H9 (cell line): ENCODE results near the gene CCDC85B. TPM values are rescaled to one million over a fixed set of nuclear protein-coding genes. Genes with fewer than 3 reads are reported as not detected.

ENCODE experiments used
- DNase-seq: peaks from one replicate; pipeline ENCODE4 v3.0.0-alpha.2; 2017
- H2AFZ ChIP-seq: one replicate; pipeline ENCODE4 v1.6.1; 2013; ENCODE audit warnings: mild to moderate bottlenecking, low read length, control low read depth, moderate library complexity
- H2AK5ac ChIP-seq: 2 replicates; pipeline ENCODE4 v1.6.1; 2013; ENCODE audit warnings: low read length, control low read depth, mixed read lengths; ENCODE audit not compliant: insufficient read length
- H2BK120ac ChIP-seq: one replicate; pipeline ENCODE4 v1.6.1; 2013; ENCODE audit warnings: low read depth, mild to moderate bottlenecking, low read length, control low read depth, inconsistent platforms; ENCODE audit not compliant: poor library complexity, severe bottlenecking
- H2BK12ac ChIP-seq: 2 replicates; pipeline ENCODE4 v1.6.1; 2013; ENCODE audit warnings: low read length, control low read depth, mixed read lengths, low read depth; ENCODE audit not compliant: insufficient read length
- H2BK15ac ChIP-seq: 2 replicates; pipeline ENCODE4 v1.6.1; 2013; ENCODE audit warnings: low read depth, low read length, control low read depth
- H2BK20ac ChIP-seq: one replicate; pipeline ENCODE4 v1.6.1; 2013; ENCODE audit warnings: low read depth, mild to moderate bottlenecking, low read length, control low read depth, inconsistent platforms; ENCODE audit not compliant: poor library complexity, severe bottlenecking
- H2BK5ac ChIP-seq: 2 replicates; pipeline ENCODE4 v1.6.1; 2013; ENCODE audit warnings: low read length, control low read depth, mixed read lengths; ENCODE audit not compliant: insufficient read length
- H3K14ac ChIP-seq: 2 replicates; pipeline ENCODE4 v1.6.1; 2013; ENCODE audit warnings: low read length, control low read depth; ENCODE audit not compliant: insufficient read depth
- H3K18ac ChIP-seq: 2 replicates; pipeline ENCODE4 v1.6.1; 2013; ENCODE audit warnings: low read depth, mild to moderate bottlenecking, mixed read lengths, low read length, control low read depth; ENCODE audit not compliant: insufficient read length
- H3K23ac ChIP-seq: 2 replicates; pipeline ENCODE4 v1.6.1; 2013; ENCODE audit warnings: low read length, control low read depth, mixed read lengths, low read depth; ENCODE audit not compliant: insufficient read length
- H3K23me2 ChIP-seq: 2 replicates; pipeline ENCODE4 v1.6.1; 2013; ENCODE audit warnings: low read depth, mild to moderate bottlenecking, mixed read lengths, low read length, control low read depth; ENCODE audit not compliant: insufficient read length, poor library complexity, severe bottlenecking
- H3K27ac ChIP-seq: 2 replicates; pipeline ENCODE4 v1.5.1; 2013; ENCODE audit warnings: low read length, control low read depth, mixed read lengths, low read depth; ENCODE audit not compliant: insufficient read length
- H3K27me3 ChIP-seq: 2 replicates; pipeline ENCODE4 v1.6.1; 2013; ENCODE audit warnings: low read length, control low read depth, inconsistent platforms; ENCODE audit not compliant: insufficient read depth
- H3K4ac ChIP-seq: 2 replicates; pipeline ENCODE4 v1.6.1; 2013; ENCODE audit warnings: low read depth, mild to moderate bottlenecking, control low read depth, inconsistent platforms, low read length, moderate library complexity
- H3K4me1 ChIP-seq: 2 replicates; pipeline ENCODE4 v1.6.1; 2013; ENCODE audit warnings: low read length, control low read depth, inconsistent platforms; ENCODE audit not compliant: insufficient read depth
- H3K4me2 ChIP-seq: 2 replicates; pipeline ENCODE4 v1.6.1; 2013; ENCODE audit warnings: low read length, control low read depth, mixed read lengths; ENCODE audit not compliant: insufficient read length, insufficient read depth
- H3K56ac ChIP-seq: 2 replicates; pipeline ENCODE4 v1.6.1; 2013; ENCODE audit warnings: low read depth, mild to moderate bottlenecking, mixed read lengths, low read length, control low read depth; ENCODE audit not compliant: insufficient read length
- H3K79me1 ChIP-seq: 2 replicates; pipeline ENCODE4 v1.6.1; 2013; ENCODE audit warnings: low read depth, mild to moderate bottlenecking, moderate library complexity, low read length, control low read depth, inconsistent platforms; ENCODE audit not compliant: insufficient read depth, poor library complexity, severe bottlenecking
- H3K79me2 ChIP-seq: 2 replicates; pipeline ENCODE4 v1.6.1; 2013; ENCODE audit warnings: low read length, control low read depth, inconsistent platforms; ENCODE audit not compliant: insufficient read depth
- H3K9ac ChIP-seq: 2 replicates; pipeline ENCODE4 v1.6.1; 2013; ENCODE audit warnings: low read length, control low read depth, mixed read lengths; ENCODE audit not compliant: insufficient read length; ENCODE audit errors: extremely low read depth
- H3K9me3 ChIP-seq: one replicate; pipeline ENCODE4 v1.6.1; 2013; ENCODE audit warnings: low read depth, low read length, inconsistent platforms; ENCODE audit not compliant: control insufficient read depth
- H3T11ph ChIP-seq: one replicate; pipeline ENCODE4 v1.6.1; 2013; ENCODE audit warnings: mild to moderate bottlenecking, low read length, control low read depth, inconsistent platforms
- H4K20me1 ChIP-seq: one replicate; pipeline ENCODE4 v1.6.1; 2013; ENCODE audit not compliant: control insufficient read depth, insufficient read length, insufficient read depth
- H4K5ac ChIP-seq: 2 replicates; pipeline ENCODE4 v1.6.1; 2013; ENCODE audit warnings: low read depth, mild to moderate bottlenecking, mixed read lengths, low read length, control low read depth; ENCODE audit not compliant: insufficient read length
- H4K8ac ChIP-seq: replicated peaks from 2 replicates; pipeline ENCODE4 v1.6.1; 2013; ENCODE audit warnings: low read length, control low read depth, mixed read lengths, low read depth; ENCODE audit not compliant: insufficient read length
- H4K91ac ChIP-seq: 2 replicates; pipeline ENCODE4 v1.6.1; 2013; ENCODE audit warnings: low read depth, mild to moderate bottlenecking, moderate library complexity, mixed read lengths, low read length, control low read depth; ENCODE audit not compliant: insufficient read length
- H3K27ac Mint-ChIP-seq, 3 experiments: 2 replicates in 2 of 3; 3 replicates in 1 of 3; pipeline ENCODE4 v1.8.0; 2020 to 2021; ENCODE audit warnings: mixed read lengths in 3 of 3, mild to moderate bottlenecking in 1 of 3, moderate library complexity in 1 of 3
- H3K27me3 Mint-ChIP-seq: 2 replicates; pipeline ENCODE4 v1.8.0; 2021; ENCODE audit warnings: low read depth, mild to moderate bottlenecking, moderate library complexity, mixed read lengths
- H3K36me3 Mint-ChIP-seq, 3 experiments: 2 replicates in 2 of 3; 3 replicates in 1 of 3; pipeline ENCODE4 v1.8.0; 2020 to 2021; ENCODE audit warnings: low read depth in 3 of 3, mixed read lengths in 3 of 3; ENCODE audit not compliant: insufficient read depth in 1 of 3
- H3K4me1 Mint-ChIP-seq, 2 experiments: 2 replicates each; pipeline ENCODE4 v1.8.0; 2020; ENCODE audit warnings: mixed read lengths in 2 of 2
- H3K4me3 Mint-ChIP-seq, 2 experiments: 2 replicates in 1 of 2; 3 replicates in 1 of 2; pipeline ENCODE4 v1.8.0; 2020 to 2021; ENCODE audit warnings: mild to moderate bottlenecking in 2 of 2, mixed read lengths in 2 of 2, moderate library complexity in 1 of 2
- H3K9me3 Mint-ChIP-seq, 2 experiments: 2 replicates in 1 of 2; 3 replicates in 1 of 2; pipeline ENCODE4 v1.8.0; 2020; ENCODE audit warnings: mild to moderate bottlenecking in 2 of 2, mixed read lengths in 2 of 2, moderate library complexity in 1 of 2
- WGBS: extraction: QIAGEN DNeasy Blood & Tissue Kit; methylation state at CpG from one replicate; pipeline ENCODE4 v1.1.7; 2013; ENCODE audit warnings: missing lambda C conversion rate, low lambda C conversion rate, mixed read lengths; ENCODE audit not compliant: insufficient read length; ENCODE audit errors: extremely low coverage; 5-methylcytosine and 5-hydroxymethylcytosine counted together
- total RNA-seq: library from RNA; stranded (reverse); gene quantifications from 2 replicates; pipeline ENCODE4 v1.2.1, GENCODE V29; 2021
- TF ChIP-seq, protein P1 (sequence below): fragments of 200-600 bp; sonication (generic); conservative IDR thresholded peaks from 3 replicates; pipeline ENCODE4 v1.8.0; 2021; ENCODE audit warnings: antibody characterized with exemption, mild to moderate bottlenecking

CCDC85B gene
- total RNA-seq, 1 experiment from 2014 or later = 23.3 TPM

DNA sequence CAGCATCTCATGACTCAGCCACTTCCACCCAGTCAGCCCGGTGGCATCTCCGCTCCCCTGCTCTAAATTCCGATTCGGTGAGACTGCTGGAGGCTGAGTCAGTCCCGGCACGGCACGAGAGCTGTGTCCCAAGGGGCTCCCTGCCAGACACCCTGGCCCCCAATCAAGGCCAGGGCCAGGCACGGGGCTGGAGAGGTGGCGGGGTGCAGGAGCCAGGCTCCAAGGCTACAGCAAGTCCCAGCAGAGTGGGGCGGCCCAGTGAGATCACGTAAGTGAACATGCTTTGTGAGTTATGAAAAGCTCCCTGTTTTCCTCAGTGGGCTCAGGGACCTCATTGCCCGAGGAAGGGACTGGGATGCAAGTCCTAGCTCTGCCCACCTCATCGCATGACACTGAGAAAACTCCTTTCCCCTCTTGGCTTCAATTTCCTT, 25.4 kb downstream of the CCDC85B start:
- Mint-ChIP-seq H3K27ac (no peak overlapping the region), H3K27me3 (peaks cover 11% of the 10 kb centered on the region), H3K4me1 (peaks cover 24 to 34% of the 10 kb centered on the region in 2 experiments), H3K36me3 (peaks cover 0 to 7% (median 5%) of the 10 kb centered on the region in 3 experiments; a peak in 5 of 7 replicates), H3K4me3 (no peak overlapping the region), H3K9me3 (no peaks in the 10 kb centered on the region; a peak in 1 of 5 replicates)
- WGBS = no CpG with 5 or more reads among the region's 13 CpGs
- H3K14ac ChIP-seq = no peak overlapping the region
- H3K79me2 ChIP-seq = no peaks in the 10 kb centered on the region
- no peaks in the 10 kb centered on the region; the same call in 1 of the 2 replicates for H3K4me1 ChIP-seq
- H4K8ac ChIP-seq = no peak overlapping the region
- no peak overlapping the region for H2BK20ac ChIP-seq
- H3K27ac ChIP-seq = no peak overlapping the region
- H3K18ac ChIP-seq = no peak overlapping the region
- H3K9ac ChIP-seq = no peak overlapping the region
- peak; percentile 71 for DNase-seq
- H3K79me1 ChIP-seq = no peaks in the 10 kb centered on the region
- H4K91ac ChIP-seq = no peak overlapping the region
- H3K27me3 ChIP-seq = no peaks in the 10 kb centered on the region
- TF ChIP-seq, protein P1, sequence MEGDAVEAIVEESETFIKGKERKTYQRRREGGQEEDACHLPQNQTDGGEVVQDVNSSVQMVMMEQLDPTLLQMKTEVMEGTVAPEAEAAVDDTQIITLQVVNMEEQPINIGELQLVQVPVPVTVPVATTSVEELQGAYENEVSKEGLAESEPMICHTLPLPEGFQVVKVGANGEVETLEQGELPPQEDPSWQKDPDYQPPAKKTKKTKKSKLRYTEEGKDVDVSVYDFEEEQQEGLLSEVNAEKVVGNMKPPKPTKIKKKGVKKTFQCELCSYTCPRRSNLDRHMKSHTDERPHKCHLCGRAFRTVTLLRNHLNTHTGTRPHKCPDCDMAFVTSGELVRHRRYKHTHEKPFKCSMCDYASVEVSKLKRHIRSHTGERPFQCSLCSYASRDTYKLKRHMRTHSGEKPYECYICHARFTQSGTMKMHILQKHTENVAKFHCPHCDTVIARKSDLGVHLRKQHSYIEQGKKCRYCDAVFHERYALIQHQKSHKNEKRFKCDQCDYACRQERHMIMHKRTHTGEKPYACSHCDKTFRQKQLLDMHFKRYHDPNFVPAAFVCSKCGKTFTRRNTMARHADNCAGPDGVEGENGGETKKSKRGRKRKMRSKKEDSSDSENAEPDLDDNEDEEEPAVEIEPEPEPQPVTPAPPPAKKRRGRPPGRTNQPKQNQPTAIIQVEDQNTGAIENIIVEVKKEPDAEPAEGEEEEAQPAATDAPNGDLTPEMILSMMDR = no peak
- no peak overlapping the region for H2BK15ac ChIP-seq
- peaks cover 11% of the 10 kb centered on the region for H3K23me2 ChIP-seq
- no peak overlapping the region for H2AK5ac ChIP-seq
- no peaks in the 10 kb centered on the region for H4K20me1 ChIP-seq
- H3K4ac ChIP-seq = no peak overlapping the region
- H2AFZ ChIP-seq = no peak overlapping the region
- H3K23ac ChIP-seq = no peak overlapping the region
- H3K9me3 ChIP-seq = no peaks in the 10 kb centered on the region
- H3T11ph ChIP-seq = no peak overlapping the region
- no peak overlapping the region for H2BK12ac ChIP-seq
- no peak overlapping the region for H2BK5ac ChIP-seq
- H2BK120ac ChIP-seq = no peak overlapping the region
- no peak overlapping the region for H3K4me2 ChIP-seq
- H4K5ac ChIP-seq = no peak overlapping the region
- no peak overlapping the region for H3K56ac ChIP-seq
